OCI-M2 (cell line): ENCODE data around the gene GGA1.
"Not testable (repeated sequence)": the region's sequence is repeated elsewhere in the genome, so short reads cannot be mapped to it uniquely, and the experiment has no call there.

Source experiments
- DNase-seq: peaks from one replicate; lab custom pipeline; 2025; ENCODE audit not compliant: unreplicated experiment; lab: John Stamatoyannopoulos, UW

Gene GGA1

DNA sequence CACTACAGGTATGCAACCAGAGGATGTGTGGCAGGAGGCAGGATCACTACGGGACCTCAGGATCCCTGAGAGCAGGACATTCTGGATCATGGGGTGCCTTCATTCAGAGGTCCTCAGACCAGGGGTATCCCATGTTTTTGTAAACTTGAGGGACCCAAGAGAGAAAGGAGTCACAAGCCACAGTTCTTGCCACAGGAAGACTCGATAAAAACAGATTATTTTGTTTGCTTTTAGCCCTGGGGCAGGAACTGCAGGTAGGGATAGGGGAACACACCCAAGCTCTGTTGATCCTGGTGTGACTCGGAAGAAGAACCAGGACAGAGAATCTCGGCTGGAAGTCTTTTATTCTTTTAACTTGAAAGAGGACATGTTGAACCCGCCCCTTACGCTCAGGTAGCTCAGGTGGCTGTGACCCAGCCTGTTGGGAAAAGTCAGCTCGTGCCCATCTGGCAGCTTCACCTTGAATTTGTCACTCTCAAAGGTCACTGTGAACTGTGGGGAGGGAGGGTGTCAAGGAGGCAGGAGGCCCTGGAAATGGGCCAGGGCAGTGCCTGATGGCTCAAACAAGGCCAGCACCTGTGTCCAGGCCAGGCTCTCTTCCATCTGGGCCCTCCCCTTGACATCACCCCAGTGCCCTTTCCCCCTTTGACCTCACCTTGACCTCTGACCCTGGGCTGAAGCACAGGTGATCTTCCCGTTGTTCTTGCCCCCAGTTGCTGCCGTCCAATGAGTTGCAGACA lies 38.5 kb upstream of the GGA1 start:
- DNase-seq: no peak

DNA sequence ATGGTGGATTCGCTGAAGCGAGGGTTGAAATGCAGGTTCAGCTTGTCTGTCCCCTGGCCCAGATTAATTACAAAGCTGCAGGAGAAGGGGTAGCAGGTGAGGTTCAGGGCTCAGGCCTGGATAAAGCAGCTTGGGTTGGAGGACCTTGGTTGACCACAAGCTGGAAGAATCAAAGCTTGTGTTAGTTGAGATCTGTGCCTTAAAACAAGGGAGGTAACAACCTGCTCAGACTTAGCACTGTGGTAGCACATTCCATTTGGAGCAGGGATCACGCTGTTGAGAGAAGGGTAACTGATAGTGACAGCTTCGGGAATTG lies 38.0 kb upstream of the GGA1 start:
- no peak for DNase-seq

DNA sequence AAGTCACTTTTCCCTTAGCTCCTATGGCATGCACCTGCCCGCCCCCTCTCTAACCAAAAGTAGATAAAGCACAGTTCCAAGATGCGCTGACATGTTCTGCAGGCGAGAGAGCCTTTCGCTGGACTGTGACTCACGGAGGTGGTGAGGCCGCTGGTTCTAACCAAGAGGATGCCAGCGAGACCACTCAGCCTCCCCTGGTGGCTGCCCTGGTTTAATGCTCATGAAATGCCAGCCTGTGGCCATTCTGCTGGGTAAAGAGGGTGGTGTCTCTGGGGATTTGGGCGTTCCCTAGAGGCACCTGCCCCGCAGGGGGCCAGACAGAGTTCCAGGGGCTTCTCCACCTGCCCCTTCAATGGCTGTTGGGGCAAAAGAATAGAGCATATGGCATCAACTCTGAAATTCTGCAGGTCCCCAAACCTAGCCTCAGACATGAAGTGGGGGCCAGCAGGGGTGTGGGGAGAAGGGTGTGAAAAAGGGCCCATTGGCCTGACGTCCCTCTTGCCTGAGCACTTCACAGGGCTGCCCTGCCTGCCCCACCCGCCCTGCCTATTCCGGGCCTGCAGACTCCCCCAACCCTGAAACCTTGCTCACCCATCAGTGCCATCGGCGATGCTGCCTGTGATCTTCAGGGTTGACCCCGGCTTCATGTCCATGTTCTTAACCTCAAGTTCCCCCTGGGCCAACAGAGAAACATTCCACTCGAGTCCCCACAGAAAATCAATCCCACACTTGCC lies 37.2 kb upstream of the GGA1 start:
- no peak for DNase-seq

DNA sequence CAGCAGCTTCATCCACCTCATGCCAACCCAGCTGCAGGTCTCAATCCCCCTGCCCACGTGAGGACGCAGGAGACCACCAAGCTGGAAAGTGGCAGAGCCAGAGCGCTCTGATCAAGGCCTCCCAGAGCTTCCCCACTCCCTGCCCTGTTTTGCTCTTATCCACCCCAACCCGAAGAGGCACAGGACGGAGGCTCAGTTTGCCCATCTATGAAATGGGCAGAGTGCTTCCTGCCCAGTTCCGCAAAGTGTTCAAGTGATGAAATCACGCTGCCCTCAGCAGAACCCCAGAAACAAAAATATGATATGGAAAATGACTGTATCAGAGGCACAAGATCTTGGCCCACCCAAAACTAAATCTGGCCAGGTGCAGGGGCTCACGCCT lies 36.7 kb upstream of the GGA1 start:
- DNase-seq: no peak

DNA sequence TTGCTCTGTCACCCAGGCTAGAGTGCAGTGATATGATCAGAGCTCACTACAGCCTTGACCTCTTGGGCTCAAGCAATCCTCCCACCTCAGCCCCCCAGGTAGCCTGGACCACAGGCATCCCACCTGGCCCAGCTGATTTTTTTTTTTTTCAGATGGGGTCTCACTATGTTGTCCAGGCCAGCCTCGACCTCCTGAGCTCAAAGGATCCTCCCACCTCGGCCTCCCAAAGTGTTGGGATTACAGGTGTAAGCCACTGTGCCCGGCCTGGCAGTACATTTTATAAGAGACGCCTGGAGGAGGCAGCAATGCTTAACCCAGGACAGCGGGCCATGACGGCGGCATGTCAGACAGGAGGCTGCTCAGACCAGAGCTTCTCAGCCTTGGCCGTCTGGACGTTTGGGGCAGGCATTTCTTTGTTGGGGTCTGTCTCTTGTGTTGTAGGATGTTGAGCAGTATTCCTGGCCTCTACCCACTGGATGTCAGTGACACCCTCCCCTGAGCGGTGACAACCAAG lies 33.1 kb upstream of the GGA1 start:
- no peak for DNase-seq

DNA sequence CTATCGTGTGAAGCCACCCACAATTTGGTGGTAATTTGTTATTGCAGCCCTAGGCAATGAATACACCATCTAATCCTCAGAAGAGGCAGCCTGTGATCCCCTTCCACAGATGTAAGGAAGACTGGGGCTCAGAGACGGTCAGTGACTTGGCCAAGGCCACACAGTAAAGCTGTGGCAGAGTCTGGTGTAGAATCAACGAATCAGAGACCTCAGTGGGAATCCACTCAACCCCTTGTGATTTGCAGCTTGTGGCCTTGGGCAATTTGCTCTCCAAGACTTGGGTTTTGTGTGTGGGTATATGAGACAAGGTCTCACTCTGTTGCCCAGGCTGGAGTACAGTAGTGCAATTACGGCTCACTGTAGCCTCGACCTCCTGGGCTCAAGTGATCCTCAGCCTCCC lies 30.6 kb upstream of the GGA1 start:
- no peak for DNase-seq

DNA sequence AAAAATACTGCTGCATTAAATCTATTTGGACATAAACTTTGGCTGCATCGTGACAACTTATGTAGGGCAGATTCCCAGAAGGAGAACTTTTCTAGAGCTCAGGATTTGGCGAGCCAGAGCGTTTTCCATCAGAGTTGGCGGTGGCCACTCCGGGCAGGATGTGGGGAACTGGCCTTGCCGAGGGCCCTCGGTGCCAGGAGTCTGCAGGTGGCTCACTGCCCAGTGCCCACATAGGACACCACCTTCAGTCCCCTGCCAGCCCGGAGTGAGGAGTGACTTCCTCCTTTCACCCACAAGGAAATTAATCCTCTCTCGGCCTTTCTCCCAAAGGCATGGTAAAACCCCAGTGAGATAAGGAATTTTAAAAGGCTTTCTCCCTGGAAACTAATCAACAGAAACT lies 27.1 kb upstream of the GGA1 start:
- no peak for DNase-seq

DNA sequence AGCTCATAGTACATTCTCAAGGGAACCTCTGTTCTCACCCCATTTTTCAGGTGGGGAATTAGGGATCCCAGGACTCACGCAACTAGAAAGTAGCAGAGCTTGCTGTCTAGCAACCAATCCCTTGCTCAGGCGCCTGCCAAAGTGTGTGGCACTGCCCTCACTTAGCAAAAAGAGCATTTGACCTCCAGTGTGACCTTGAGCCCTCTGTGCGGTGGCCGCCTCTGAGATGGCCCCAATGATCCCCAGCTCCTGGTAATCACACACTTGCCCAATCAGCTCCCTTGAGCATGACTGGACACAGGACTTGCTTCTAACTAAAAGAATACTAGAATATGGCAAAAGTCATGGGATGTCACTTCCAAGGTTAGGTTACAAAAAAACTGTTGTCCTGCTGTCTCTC lies 26.1 kb upstream of the GGA1 start:
- DNase-seq: no peak

DNA sequence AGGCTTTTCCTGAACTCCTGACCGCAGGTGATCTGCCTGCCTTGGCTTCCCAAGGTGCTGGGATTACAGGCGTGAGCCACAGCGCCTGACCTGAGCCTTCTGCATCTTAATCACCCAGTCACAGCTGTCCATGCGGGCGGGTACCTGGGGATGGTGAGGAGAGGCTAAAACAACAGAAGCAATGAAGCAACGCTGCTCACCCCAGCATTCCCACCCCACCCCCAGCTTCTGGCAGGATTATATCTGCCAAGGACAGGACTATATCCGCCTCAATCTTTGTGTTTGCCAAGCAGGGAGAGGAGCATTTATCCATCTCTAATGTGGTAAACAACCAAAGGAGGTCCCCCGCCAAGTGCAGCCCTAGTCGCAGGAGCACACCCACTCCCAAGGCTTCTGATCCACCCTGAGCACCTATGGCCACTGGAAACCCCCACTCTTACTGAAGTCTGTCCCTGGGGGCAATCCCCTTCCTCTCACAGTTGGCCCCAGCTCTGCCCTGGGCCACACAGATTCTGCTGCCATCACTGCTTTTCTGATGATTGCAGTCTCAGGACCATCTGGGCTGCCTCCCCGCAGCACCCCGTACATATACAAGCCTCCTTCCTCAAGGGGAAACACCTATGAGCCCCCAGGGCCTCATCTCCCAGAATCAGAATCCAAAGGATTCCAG lies 20.0 kb upstream of the GGA1 start:
- no peak for DNase-seq

DNA sequence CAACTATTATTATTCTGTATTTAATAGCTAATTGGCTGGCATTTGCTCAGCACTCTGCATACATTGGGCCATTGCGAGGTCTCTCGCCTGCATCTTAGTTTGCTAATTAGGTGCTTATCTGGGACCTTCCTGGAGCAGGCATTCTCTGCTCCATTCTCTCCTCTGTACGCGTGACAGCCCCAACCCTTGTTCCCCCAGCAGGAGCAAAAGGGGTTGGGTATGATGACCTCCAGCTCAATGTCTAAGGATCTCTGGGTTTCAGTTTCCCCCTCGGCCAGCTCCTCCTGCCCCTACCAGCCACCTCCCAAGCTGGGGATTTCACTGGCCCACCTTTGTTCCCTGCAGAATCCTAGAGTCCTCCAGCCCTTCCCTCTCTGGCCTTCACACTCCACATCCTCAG lies 19.0 kb upstream of the GGA1 start:
- DNase-seq: no peak

DNA sequence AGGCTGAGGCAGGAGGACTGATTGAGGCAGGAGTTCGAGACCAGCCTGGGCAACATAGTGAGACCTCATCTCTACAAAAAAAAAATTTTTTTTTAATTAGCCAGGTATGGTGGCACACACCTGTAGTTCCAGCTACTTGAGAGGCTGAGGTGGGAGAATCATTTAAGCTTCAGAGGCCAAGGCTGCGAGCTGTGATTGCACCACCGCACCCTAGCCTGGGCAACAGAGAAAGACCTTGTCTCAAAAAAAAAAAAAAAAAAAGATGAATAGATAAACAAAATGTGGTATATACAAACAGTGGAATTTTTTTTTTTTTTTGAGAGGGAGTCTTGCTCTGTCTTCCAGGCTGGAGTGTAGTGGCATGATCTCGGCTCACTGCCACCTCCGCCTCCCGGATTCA lies 17.6 kb upstream of the GGA1 start:
- not testable (repeated sequence) for DNase-seq

DNA sequence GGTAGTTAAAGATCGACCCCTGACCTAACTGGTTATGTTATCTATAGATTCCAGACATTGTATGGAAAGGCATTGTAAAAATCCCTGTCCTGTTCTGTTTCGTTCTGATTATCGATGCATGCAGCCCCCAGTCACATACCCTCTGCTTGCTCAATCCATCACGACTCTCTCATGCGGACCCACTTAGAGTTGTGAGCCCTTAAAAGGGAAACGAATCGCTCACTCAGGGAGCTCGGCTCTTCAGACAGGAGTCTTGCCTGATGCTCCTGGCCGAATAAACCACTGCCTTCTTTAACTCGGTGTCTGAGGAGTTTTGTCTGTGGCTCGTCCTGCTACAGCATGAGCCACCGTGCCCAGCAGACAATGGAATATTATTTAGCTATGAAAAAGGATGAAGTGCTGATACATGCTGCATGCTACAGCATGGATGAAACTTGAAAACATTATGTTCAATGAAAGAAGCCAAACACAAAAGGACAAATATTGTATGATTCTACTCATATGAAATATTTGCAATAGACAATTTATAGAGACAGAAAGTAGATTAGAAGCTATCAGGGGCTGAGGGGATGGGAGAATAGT lies 16.7 kb upstream of the GGA1 start:
- no peak for DNase-seq

DNA sequence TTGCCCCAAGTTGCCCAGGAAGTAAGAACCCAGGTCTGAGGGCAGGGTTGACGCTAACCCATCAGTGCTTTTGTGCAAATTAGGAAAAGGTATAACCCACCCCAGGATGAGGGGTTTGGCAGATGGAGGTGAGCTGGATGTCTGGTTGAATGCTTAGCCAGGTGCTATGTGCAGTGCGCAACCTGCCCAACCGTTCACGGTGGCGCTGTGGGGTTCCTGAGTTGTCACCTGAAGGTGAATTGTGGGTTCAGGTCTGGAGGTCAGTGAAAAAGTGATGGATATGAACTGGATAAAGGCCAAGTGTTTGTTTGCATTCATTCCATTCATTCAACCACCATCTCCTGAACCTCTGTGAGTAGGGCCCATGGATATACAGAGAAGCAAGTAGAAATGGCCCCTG lies 14.4 kb upstream of the GGA1 start:
- no peak for DNase-seq

DNA sequence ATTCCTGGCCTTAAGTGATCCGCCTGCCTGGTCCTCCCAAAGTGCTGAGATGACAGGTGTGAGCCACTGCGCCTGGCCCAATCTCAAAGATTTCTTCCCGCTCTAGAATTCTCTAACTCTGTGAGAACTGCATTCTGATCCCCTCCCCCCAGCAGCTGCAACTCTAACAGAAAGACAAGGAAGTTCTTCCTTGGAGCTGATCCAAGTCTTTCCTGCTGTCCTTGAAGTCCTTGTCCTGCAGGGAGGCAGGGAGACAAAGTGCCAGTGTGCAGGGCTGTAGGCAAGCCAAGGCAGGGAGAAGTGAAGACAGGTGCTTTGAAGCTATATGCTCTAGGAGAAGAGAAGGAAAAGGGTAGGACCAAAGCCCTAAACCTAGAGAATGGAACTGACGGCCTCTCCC lies 9.5 kb upstream of the GGA1 start:
- no peak for DNase-seq

DNA sequence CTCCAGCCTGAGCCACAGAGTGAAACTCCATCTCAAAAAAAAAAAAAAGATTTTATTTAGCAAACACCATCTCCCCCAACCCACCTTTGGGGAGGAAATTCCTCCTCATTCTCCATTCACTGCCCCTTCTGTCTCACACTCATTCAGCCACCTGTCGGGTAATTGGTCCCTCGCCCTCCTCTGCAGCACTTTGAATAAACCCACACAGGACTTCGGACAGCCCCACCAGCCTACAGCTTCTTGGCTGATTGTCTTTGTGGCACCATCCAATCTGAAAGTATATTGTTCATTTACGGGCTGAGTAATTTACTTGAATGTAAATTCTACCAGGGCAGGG lies 7.5 kb upstream of the GGA1 start:
- DNase-seq: no peak

DNA sequence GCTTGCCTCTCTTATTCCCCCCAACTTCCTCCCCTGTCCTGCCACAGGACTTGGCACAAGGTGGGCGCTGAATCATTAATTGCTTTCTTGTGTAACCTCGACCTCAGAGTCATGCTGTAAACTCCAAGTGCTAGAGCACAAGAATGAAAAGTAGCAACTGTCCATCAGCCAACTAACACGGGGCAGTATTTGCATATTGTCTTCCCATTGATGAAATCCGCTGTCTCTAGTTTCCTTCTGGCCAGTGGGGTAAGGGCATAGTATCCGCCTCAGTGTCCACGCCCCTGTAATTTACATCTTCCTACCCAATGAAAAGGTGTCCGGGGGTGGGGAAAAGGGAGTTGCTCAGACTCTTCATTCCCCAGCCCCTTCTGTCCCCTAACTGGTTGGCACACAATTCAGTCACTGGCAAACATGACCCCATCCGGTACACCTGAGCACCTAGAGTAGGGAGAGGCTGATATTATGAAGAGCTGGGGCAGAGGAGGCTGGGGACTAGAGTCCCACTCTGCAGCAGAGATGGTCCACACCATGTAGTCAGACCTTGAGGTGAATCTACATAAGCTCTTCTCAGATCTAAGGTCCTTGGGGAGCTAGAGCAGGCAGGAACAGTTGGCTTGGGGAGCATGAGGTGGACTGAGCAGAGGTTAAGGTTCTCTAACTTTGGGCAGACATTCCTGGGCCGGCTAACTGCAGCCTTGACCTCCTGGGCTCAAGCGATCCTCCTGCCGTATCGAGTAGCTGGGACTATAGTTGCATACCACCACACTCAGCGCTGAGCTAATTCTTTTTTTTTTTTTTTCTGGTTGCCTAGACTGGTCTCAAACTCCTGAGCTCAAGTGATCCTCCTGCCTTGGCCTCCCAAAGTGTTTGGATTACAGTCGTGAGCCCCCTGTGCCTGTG lies 6.8 kb upstream of the GGA1 start:
- no peak for DNase-seq

DNA sequence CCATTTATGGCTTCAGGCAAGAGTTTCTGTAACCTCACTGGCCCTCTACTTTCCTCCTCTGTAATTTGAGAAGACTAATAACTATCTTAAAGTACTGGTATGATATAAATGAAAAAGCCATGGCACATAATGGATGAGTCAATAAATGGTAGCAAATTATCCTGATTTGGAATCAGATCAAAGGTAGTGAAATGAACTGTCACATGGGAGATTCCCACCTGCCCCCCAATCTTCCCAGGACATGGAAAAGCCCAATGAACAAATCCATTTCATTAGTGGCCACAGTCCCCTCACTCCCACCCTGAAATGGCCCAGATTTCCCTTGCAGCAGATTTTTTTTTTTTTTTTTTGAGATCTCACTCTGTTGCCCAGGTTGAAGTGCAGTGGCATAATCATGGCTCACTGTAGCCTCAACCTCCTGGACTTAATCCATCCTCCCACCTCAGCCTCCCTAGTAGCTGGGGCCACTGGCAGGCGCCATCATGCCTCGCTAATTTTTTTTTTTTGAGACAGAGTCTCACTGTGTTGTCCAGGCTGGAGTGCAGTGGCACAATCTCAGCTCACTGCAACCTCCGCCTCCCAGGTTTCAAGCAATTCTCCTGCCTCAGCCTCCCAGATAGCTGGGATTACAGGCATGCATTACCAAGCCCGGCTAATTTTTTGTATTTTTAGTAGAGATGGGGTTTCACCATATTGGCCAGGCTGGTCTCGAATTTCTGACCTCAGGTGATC lies 5.9 kb upstream of the GGA1 start:
- not testable (repeated sequence) for DNase-seq

DNA sequence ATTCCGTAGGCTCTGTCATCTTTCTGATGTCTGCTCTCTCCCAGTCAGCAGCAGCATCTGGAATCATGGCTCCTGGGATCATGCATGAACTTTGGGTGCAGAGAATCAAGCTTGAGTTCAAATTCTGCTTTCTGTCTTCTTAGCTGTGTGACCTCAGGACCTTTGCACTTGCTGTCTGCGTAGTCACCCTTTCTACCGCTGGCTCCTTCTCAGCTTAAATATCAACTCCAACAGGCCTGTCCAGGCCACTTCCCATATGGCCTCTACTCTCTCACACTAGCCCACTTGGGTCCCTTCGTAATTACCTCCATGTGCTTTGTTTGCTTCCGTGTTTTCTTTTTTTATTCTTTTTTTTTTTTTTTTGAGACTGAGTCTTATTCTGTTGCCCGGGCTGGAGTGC lies 4.6 kb upstream of the GGA1 start:
- DNase-seq: no peak

DNA sequence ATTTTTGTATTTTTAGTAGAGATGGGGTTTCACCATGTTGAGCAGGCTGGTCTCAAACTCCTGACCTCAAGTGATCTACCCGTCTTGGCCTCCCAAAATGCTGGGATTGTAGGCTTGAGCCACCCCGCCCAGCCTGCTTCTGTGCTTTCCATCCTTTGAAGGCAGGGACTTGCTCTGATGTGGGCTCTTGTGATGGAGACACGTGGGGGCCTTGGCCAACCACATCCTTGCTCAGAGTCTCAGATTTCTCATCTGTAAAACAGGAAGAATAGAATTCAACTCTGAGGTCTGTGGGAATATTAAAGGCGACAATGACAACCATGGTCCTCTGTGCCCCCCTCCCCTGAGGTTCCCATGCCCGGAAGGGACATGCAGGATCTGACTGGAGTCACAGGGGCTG lies 3.8 kb upstream of the GGA1 start:
- no peak for DNase-seq
